ENCODE results near the gene CEP120.
"Not testable (repeated sequence)": the region's sequence is repeated elsewhere in the genome, so short reads cannot be mapped to it uniquely, and the experiment has no call there.

CEP120 gene

GRCh38 chr5:123351240-123351639, 72.0 kb downstream of the CEP120 start:
- Histone ChIP-seq H3K4me1 (ENCODE audit: insufficient read depth, low read length) (no peaks in the 10 kb centered on the region), H3K9ac (ENCODE audit: low read depth, low read length) (no peak overlapping the region), H3K36me3 (ENCODE audit: insufficient read depth, low read length) (0 out of 2 replicates have a peak, but pooled peaks cover 2% of the 10 kb centered on the region), H3K9me3 (ENCODE audit: control insufficient read depth, insufficient read depth, low read length) (no peaks in the 10 kb centered on the region)

GRCh38 chr5:123350742-123351141, 72.5 kb downstream of the CEP120 start:
- no peak overlapping the region for H3K9ac ChIP-seq (ENCODE audit: low read depth, low read length)
- H3K9me3 ChIP-seq (ENCODE audit: control insufficient read depth, insufficient read depth, low read length), result no peaks in the 10 kb centered on the region
- H3K4me1 ChIP-seq (ENCODE audit: insufficient read depth, low read length), result no peaks in the 10 kb centered on the region
- 0 out of 2 replicates have a peak, but pooled peaks cover 2% of the 10 kb centered on the region for H3K36me3 ChIP-seq (ENCODE audit: insufficient read depth, low read length)

DNA sequence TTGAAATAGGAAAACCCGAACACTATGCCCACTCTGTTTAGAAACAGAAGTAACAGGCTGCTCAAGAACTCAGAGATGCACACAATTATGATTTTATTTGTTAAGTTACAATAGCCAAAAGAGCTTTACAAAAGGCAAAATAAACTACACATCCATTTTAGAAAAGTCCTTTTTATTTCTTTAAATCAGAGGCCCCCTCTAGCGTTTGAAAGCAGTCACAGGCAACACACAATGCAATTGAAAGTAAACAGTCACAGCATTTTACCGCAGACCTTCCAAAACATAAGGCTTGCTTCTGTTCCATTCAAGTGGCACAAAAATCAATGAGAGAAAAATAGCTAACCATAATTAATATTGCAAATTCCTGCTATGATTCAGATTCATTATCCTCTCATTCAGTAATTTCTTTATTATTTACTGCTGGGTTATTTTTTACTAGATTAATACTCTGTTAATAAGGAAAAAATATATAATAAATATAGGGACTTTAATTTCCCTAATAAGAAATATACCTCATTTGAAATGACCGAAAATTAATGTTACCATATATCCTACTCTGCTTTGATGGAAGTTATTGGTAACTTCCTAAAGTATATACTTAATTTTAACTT, 78.3 kb downstream of the CEP120 start:
- no peaks in the 10 kb centered on the region for H3K4me1 ChIP-seq (ENCODE audit: insufficient read depth, low read length)
- no peak overlapping the region for H3K9ac ChIP-seq (ENCODE audit: low read depth, low read length)
- H3K36me3 ChIP-seq (ENCODE audit: insufficient read depth, low read length), result 0 out of 2 replicates have a peak, but pooled peaks cover 2% of the 10 kb centered on the region
- H3K9me3 ChIP-seq (ENCODE audit: control insufficient read depth, insufficient read depth, low read length), result no peaks in the 10 kb centered on the region

DNA sequence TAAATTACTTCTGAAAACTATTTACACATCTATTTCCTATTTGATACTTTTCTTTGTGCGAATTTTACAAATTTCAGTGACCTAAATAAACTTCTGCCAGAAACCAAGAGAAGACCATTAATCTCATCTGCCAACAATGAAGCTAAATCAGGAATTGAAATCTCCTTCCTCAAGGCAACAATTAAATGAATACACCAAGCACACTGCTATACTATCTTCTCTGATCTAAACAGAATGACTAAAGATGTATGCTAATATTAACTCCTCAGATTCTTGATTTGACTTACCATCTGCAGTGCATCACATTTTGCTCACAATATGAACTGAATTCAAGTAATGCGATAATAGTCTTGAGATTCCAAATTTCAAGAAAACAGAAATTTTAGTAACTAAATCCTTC, 82.3 kb downstream of the CEP120 start:
- Histone ChIP-seq H3K9me3 (ENCODE audit: control insufficient read depth, insufficient read depth, low read length) (no peaks in the 10 kb centered on the region), H3K9ac (ENCODE audit: low read depth, low read length) (no peak overlapping the region), H3K4me1 (ENCODE audit: insufficient read depth, low read length) (no peaks in the 10 kb centered on the region), H3K36me3 (ENCODE audit: insufficient read depth, low read length) (no peaks in the 10 kb centered on the region)

GRCh38 chr5:123308377-123308776, 114.8 kb downstream of the CEP120 start:
- H3K36me3 ChIP-seq (ENCODE audit: insufficient read depth, low read length), result not testable (repeated sequence)

DNA sequence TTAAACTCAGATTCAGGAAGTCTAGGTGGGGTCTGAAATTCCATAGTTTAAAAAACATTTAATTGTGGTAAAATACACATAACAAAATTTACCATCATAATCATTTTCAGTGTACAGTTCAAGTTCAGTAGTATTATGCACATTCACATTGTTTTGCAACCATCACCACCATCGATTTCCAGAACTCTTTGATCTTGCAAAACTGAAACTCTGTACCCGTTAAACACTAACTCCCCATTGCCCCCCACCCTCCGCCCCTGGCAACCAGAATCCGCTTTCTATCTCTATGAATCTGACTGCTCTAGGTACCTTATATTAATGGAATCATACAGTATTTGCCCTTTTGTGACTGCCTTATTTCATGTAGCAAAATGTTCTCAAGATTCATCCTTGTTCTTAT, 117.5 kb downstream of the CEP120 start:
- H3K36me3 ChIP-seq (ENCODE audit: insufficient read depth, low read length), result no peaks in the 10 kb centered on the region
- H3K4me1 ChIP-seq (ENCODE audit: insufficient read depth, low read length), result peaks cover 6% of the 10 kb centered on the region
- no peaks in the 10 kb centered on the region; the same call in 1 of the 2 replicates for H3K9me3 ChIP-seq (ENCODE audit: control insufficient read depth, insufficient read depth, low read length)
- H3K9ac ChIP-seq (ENCODE audit: low read depth, low read length), result no peak overlapping the region

More at GRCh38 chr5:123308377-123308776, 114.8 kb downstream of the CEP120 start:
- not testable (repeated sequence) for H3K4me1 ChIP-seq (ENCODE audit: insufficient read depth, low read length); H3K9ac ChIP-seq (ENCODE audit: low read depth, low read length); H3K9me3 ChIP-seq (ENCODE audit: control insufficient read depth, insufficient read depth, low read length)

GRCh38 chr5:123304777-123305316, 118.4 kb downstream of the CEP120 start:
- no peaks in the 10 kb centered on the region; the same call in 1 of the 2 replicates for H3K9me3 ChIP-seq (ENCODE audit: control insufficient read depth, insufficient read depth, low read length)
- no peaks in the 10 kb centered on the region for H3K36me3 ChIP-seq (ENCODE audit: insufficient read depth, low read length)

GRCh38 chr5:123303802-123304201, 119.4 kb downstream of the CEP120 start:
- Histone ChIP-seq H3K9me3 (ENCODE audit: control insufficient read depth, insufficient read depth, low read length) (peaks cover 3% of the 10 kb centered on the region; the same call in 1 of the 2 replicates), H3K36me3 (ENCODE audit: insufficient read depth, low read length) (no peaks in the 10 kb centered on the region), H3K9ac (ENCODE audit: low read depth, low read length) (no peak overlapping the region), H3K4me1 (ENCODE audit: insufficient read depth, low read length) (peaks cover 14% of the 10 kb centered on the region)

More at GRCh38 chr5:123304777-123305316, 118.4 kb downstream of the CEP120 start:
- H3K9ac ChIP-seq (ENCODE audit: low read depth, low read length), result no peak overlapping the region
- peaks cover 13% of the 10 kb centered on the region for H3K4me1 ChIP-seq (ENCODE audit: insufficient read depth, low read length)

DNA sequence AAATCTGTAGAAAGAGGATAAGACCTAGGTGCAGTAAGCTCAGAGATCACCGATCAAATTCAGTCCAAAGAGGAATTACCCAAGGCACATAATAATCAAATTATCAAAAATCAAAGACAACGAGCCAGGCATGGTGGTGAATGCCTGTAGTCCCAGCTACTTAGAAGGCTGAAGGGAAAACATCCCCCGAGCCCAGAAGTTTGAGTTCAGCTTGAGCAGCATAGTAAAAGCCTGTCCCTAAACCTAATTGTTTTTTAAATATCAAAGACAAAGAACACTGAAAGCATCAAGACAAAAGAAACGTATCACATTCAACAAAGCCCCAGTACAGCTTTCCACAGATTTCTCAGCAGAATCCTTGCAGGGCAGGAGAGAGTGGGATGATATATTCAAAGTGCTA, 122.9 kb downstream of the CEP120 start:
- peaks cover 14% of the 10 kb centered on the region for H3K4me1 ChIP-seq (ENCODE audit: insufficient read depth, low read length)
- no peaks in the 10 kb centered on the region for H3K36me3 ChIP-seq (ENCODE audit: insufficient read depth, low read length)
- H3K9me3 ChIP-seq (ENCODE audit: control insufficient read depth, insufficient read depth, low read length), result peaks cover 3% of the 10 kb centered on the region; the same call in 1 of the 2 replicates
- no peak overlapping the region for H3K9ac ChIP-seq (ENCODE audit: low read depth, low read length)

GRCh38 chr5:123299136-123299535, 124.1 kb downstream of the CEP120 start:
- peaks cover 3% of the 10 kb centered on the region; the same call in 1 of the 2 replicates for H3K9me3 ChIP-seq (ENCODE audit: control insufficient read depth, insufficient read depth, low read length)
- H3K36me3 ChIP-seq (ENCODE audit: insufficient read depth, low read length), result no peaks in the 10 kb centered on the region
- peaks cover 14% of the 10 kb centered on the region for H3K4me1 ChIP-seq (ENCODE audit: insufficient read depth, low read length)
- no peak overlapping the region; the same call in 1 of the 2 replicates for H3K9ac ChIP-seq (ENCODE audit: low read depth, low read length)

DNA sequence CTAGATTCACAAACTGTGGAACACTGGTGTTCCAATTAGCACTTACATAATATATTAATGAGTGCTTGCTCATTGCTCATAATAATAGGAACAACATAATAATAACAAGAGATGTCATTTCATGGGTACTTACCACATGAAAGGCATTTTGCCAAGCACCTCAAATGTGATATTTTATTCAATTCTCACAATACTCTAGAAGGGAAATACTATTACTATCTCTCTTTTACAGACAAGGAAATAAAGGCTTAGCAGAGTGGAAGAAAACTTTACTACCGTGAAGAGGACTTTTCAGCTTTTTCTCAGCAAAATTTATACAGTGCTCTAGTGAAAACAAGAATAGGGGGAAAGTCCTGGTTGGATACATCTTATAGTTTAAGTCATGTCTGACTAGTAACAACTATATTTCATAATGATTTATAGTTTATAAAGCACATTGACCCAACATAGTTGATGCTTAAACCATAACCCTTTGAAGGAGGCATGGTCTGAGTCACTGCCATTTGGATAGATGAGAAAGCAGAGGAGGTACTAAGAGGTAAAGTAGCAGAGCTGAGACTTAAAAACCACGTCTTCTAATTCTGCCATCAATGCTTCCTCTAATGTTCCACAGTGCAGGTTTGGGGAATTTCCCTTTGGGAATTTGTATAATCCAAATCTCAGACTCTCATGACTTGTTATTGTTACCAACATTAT, 124.7 kb downstream of the CEP120 start:
- peaks cover 3% of the 10 kb centered on the region; the same call in 1 of the 2 replicates for H3K9me3 ChIP-seq (ENCODE audit: control insufficient read depth, insufficient read depth, low read length)
- peaks cover 11% of the 10 kb centered on the region for H3K4me1 ChIP-seq (ENCODE audit: insufficient read depth, low read length)
- no peaks in the 10 kb centered on the region for H3K36me3 ChIP-seq (ENCODE audit: insufficient read depth, low read length)
- no peak overlapping the region for H3K9ac ChIP-seq (ENCODE audit: low read depth, low read length)

GRCh38 chr5:123297866-123298265, 125.3 kb downstream of the CEP120 start:
- no peak overlapping the region for H3K9ac ChIP-seq (ENCODE audit: low read depth, low read length)
- no peaks in the 10 kb centered on the region for H3K36me3 ChIP-seq (ENCODE audit: insufficient read depth, low read length)
- peaks cover 11% of the 10 kb centered on the region; the same call in 1 of the 2 replicates for H3K4me1 ChIP-seq (ENCODE audit: insufficient read depth, low read length)
- 0 out of 2 replicates have a peak, but pooled peaks cover 3% of the 10 kb centered on the region for H3K9me3 ChIP-seq (ENCODE audit: control insufficient read depth, insufficient read depth, low read length)

GRCh38 chr5:123297198-123297831, 125.9 kb downstream of the CEP120 start:
- Histone ChIP-seq H3K9ac (ENCODE audit: low read depth, low read length) (no peak overlapping the region), H3K9me3 (ENCODE audit: control insufficient read depth, insufficient read depth, low read length) (0 out of 2 replicates have a peak, but pooled peaks cover 3% of the 10 kb centered on the region), H3K4me1 (ENCODE audit: insufficient read depth, low read length) (peaks cover 11% of the 10 kb centered on the region; the same call in 1 of the 2 replicates), H3K36me3 (ENCODE audit: insufficient read depth, low read length) (no peaks in the 10 kb centered on the region)

All from ES-I3 (cell line).